Right forelimb (tissue), 1 donor: Measurements from ENCODE around the gene TRAK1.

Source experiments
- DNase-seq: peaks from one replicate; pipeline ENCODE4 v3.0.0-alpha.2; 2018

TRAK1 gene

GRCh38 chr3:42159147-42159546 is 68.0 kb downstream of the TRAK1 start:
- no peak for DNase-seq

GRCh38 chr3:42159706-42160472 is 68.7 kb downstream of the TRAK1 start:
- no peak for DNase-seq

GRCh38 chr3:42161050-42161935 is 70.1 kb downstream of the TRAK1 start:
- DNase-seq: no peak

- no peak for DNase-seq
Measured at GRCh38 chr3:42162462-42162861, 71.3 kb downstream of the TRAK1 start.

- no peak for DNase-seq
Measured at GRCh38 chr3:42163622-42164244, 72.6 kb downstream of the TRAK1 start.

GRCh38 chr3:42164656-42165055 is 73.5 kb downstream of the TRAK1 start:
- DNase-seq: no peak

GRCh38 chr3:42165211-42165610 is 74.1 kb downstream of the TRAK1 start:
- no peak for DNase-seq

GRCh38 chr3:42166214-42166613 is 75.1 kb downstream of the TRAK1 start:
- no peak for DNase-seq

GRCh38 chr3:42166662-42167300 is 75.6 kb downstream of the TRAK1 start:
- DNase-seq: no peak

- no peak for DNase-seq
Measured at GRCh38 chr3:42169579-42170120, 78.5 kb downstream of the TRAK1 start.

- DNase-seq: no peak
Measured at GRCh38 chr3:42172047-42172654, 81.0 kb downstream of the TRAK1 start.

- DNase-seq: no peak
Measured at GRCh38 chr3:42173307-42173706, 82.2 kb downstream of the TRAK1 start.

- DNase-seq: no peak
Measured at GRCh38 chr3:42174679-42175385, 83.7 kb downstream of the TRAK1 start.

GRCh38 chr3:42175386-42176240 is 84.5 kb downstream of the TRAK1 start:
- no peak for DNase-seq

GRCh38 chr3:42176242-42177034 is 85.3 kb downstream of the TRAK1 start:
- no peak for DNase-seq

GRCh38 chr3:42177068-42177800 is 86.1 kb downstream of the TRAK1 start:
- no peak for DNase-seq

- no peak for DNase-seq
Measured at GRCh38 chr3:42177801-42178150, 86.6 kb downstream of the TRAK1 start.

GRCh38 chr3:42179110-42179725 is 88.1 kb downstream of the TRAK1 start:
- DNase-seq: no peak

- DNase-seq: no peak
Measured at GRCh38 chr3:42180901-42181300, 89.7 kb downstream of the TRAK1 start.
